OCI-LY7 (cell line): ENCODE results near the gene TSPAN8. TPM values are rescaled to one million over a fixed set of nuclear protein-coding genes. Genes with fewer than 3 reads are reported as not detected.

Experiments
- BruUV-seq: library from RNA; stranded (reverse); fragments of 400-500 nt; replicated peaks from 2 replicates; lab custom pipeline; 2021; lab: Mats Ljungman, UMichigan
- CTCF ChIA-PET: fragments of 300-600 bp; sonication (Branson Sonifier 250); formaldehyde crosslinking; loops from one replicate; lab custom pipeline; 2022; ENCODE audit warnings: antibody characterized with exemption; ENCODE audit not compliant: unreplicated experiment; lab: Charles Lee
- POLR2A ChIA-PET: fragments of 300-600 bp; sonication (Branson Sonifier 250); formaldehyde crosslinking; loops from one replicate; lab custom pipeline; 2022; ENCODE audit warnings: antibody characterized with exemption; lab: Charles Lee
- DNase-seq: peaks from one replicate; pipeline ENCODE4 v3.0.0-alpha.2; 2015; ENCODE audit warnings: low spot score
- H2AFZ ChIP-seq: fragments of 200-600 bp; sonication (generic), shearing (Covaris generic); 2 replicates; pipeline ENCODE4 v1.6.1; 2014; ENCODE audit warnings: mild to moderate bottlenecking, antibody characterized with exemption, low read length, moderate library complexity
- H3K27ac ChIP-seq: fragments of 200-600 bp; sonication (generic); 2 replicates; pipeline ENCODE4 v1.5.1; 2014; ENCODE audit warnings: mixed run types, low read depth, mild to moderate bottlenecking, moderate library complexity, low read length, inconsistent platforms; ENCODE audit not compliant: poor library complexity, severe bottlenecking
- H3K36me3 ChIP-seq: fragments of 200-600 bp; sonication (generic); 2 replicates; pipeline ENCODE4 v1.6.1; 2014; ENCODE audit warnings: mild to moderate bottlenecking, antibody characterized with exemption, low read length, moderate library complexity, mixed read lengths; ENCODE audit not compliant: insufficient read depth
- H3K4me1 ChIP-seq: fragments of 200-600 bp; sonication (generic); 2 replicates; pipeline ENCODE4 v1.5.1; 2014; ENCODE audit warnings: mild to moderate bottlenecking, low read length; ENCODE audit not compliant: insufficient read depth, poor library complexity, severe bottlenecking
- H3K4me2 ChIP-seq: fragments of 200-600 bp; sonication (generic); 2 replicates; pipeline ENCODE4 v1.6.1; 2014; ENCODE audit warnings: mild to moderate bottlenecking, low read length
- H3K4me3 ChIP-seq: fragments of 200-600 bp; sonication (generic); 2 replicates; pipeline ENCODE4 v1.5.1; 2014; ENCODE audit warnings: mild to moderate bottlenecking, low read depth, low read length; ENCODE audit not compliant: poor library complexity, severe bottlenecking
- H3K79me2 ChIP-seq: fragments of 200-600 bp; sonication (generic); 2 replicates; pipeline ENCODE4 v1.6.1; 2016; ENCODE audit warnings: low read depth, mild to moderate bottlenecking, low read length, moderate library complexity, mixed read lengths; ENCODE audit not compliant: insufficient read depth
- H3K9me2 ChIP-seq: fragments of 200-600 bp; sonication (generic); 2 replicates; pipeline ENCODE4 v1.6.1; 2016; ENCODE audit warnings: mild to moderate bottlenecking, low read length, mixed read lengths; ENCODE audit not compliant: insufficient read depth
- H3K9me3 ChIP-seq: fragments of 200-600 bp; sonication (generic); 2 replicates; pipeline ENCODE4 v1.6.1; 2014; ENCODE audit warnings: mild to moderate bottlenecking, mixed run types, low read length, mixed read lengths
- H4K20me1 ChIP-seq: fragments of 200-600 bp; sonication (generic); 2 replicates; pipeline ENCODE4 v1.6.1; 2014; ENCODE audit warnings: mild to moderate bottlenecking, antibody characterized with exemption, low read length, moderate library complexity, mixed read lengths; ENCODE audit not compliant: insufficient read depth
- CTCF ChIP-seq: fragments of 200-600 bp; sonication (generic); conservative IDR thresholded peaks from 2 replicates; pipeline ENCODE4 v1.5.1; 2014; ENCODE audit warnings: mild to moderate bottlenecking, antibody characterized with exemption, low read length, moderate library complexity, mixed read lengths
- EZH2phosphoT487 ChIP-seq: fragments of 200-600 bp; sonication (generic); IDR thresholded peaks from 2 replicates; pipeline ENCODE4 v1.6.1; 2018; ENCODE audit warnings: low read depth, borderline replicate concordance, mild to moderate bottlenecking, mixed run types, antibody characterized with exemption, low read length, moderate library complexity, mixed read lengths
- intact Hi-C: fragments of 100-400 bp; cut with micrococcal nuclease; formaldehyde crosslinking; loops from one replicate; pipeline ENCODE4 v1.10.0; 2022; ENCODE audit not compliant: unreplicated experiment
- total RNA-seq, 2 experiments: library from RNA; depleted of rRNA in 1 of 2; stranded (reverse); fragments of >200 nt in 1 of 2; shearing (Covaris generic) in 1 of 2; gene quantifications; 2 replicates each; pipeline ENCODE4 v1.2.3, GENCODE V29; 2014 to 2022

TSPAN8 gene
- total RNA-seq, 2 experiments from 2014 or later: not detected

- Histone ChIP-seq H2AFZ (no peak overlapping the region), H3K36me3 (no peaks in the 10 kb centered on the region), H3K27ac (no peak overlapping the region), H3K4me2 (no peak overlapping the region), H4K20me1 (no peaks in the 10 kb centered on the region), H3K4me1 (no peaks in the 10 kb centered on the region), H3K9me2 (no peaks in the 10 kb centered on the region), H3K79me2 (no peaks in the 10 kb centered on the region), H3K4me3 (no peak overlapping the region), H3K9me3 (no peaks in the 10 kb centered on the region)
- DNase-seq: no peak
- TF ChIP-seq CTCF (no peak), EZH2phosphoT487 (no peak)
- no TSS peak for BruUV-seq
- intact Hi-C loops: no loop called here
- CTCF ChIA-PET: interaction anchor here (0.5 kb wide), 1 partner anchor 1112 kb away, joined by 6 read pairs; no protein-coding TSS in a partner anchor
- POLR2A ChIA-PET: no interaction called here
Measured at GRCh38 chr12:71141378-71141926, 16.3 kb downstream of the TSPAN8 start.

GRCh38 chr12:71139153-71139735, 18.6 kb downstream of the TSPAN8 start:
- no TSS peak for BruUV-seq
- ChIA-PET POLR2A (interaction anchor here (0.6 kb wide), 1 partner anchor 13 kb away, joined by 3 read pairs; no protein-coding TSS in a partner anchor), CTCF (no interaction called here)
- no peak for TF ChIP-seq CTCF
- no peak for TF ChIP-seq EZH2phosphoT487
- Histone ChIP-seq H3K36me3 (no peaks in the 10 kb centered on the region), H3K79me2 (no peaks in the 10 kb centered on the region), H3K9me2 (no peaks in the 10 kb centered on the region), H3K4me1 (no peaks in the 10 kb centered on the region), H3K27ac (no peak overlapping the region), H3K9me3 (no peaks in the 10 kb centered on the region), H2AFZ (no peak overlapping the region), H4K20me1 (no peaks in the 10 kb centered on the region), H3K4me2 (no peak overlapping the region), H3K4me3 (no peak overlapping the region)
- intact Hi-C loops: no loop called here
- no peak for DNase-seq

DNA sequence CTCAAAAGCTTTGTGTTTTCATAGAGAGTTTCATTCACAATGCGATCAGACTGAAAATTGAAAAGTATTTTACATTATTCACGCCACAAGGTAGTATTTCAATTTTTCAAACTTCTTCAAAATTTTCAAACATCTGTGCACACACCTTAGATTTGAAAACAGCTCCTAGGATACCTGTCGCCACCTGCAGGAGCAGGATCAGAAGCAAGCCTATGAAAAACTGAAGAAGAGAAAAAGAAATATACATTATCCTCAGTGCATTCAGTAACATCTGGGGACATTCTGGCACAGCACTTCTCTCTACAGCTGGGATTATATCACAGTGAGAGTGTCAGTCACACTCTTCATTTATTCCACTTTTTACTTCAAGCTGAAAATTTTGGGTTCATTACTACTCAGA, 19.8 kb downstream of the TSPAN8 start:
- ChIA-PET CTCF (no interaction called here), POLR2A (interaction anchor here (0.6 kb wide), 1 partner anchor 254 kb away, joined by 3 read pairs; no protein-coding TSS in a partner anchor)
- Histone ChIP-seq H3K9me3 (no peaks in the 10 kb centered on the region), H3K4me1 (no peaks in the 10 kb centered on the region), H4K20me1 (no peaks in the 10 kb centered on the region), H3K9me2 (no peaks in the 10 kb centered on the region), H3K4me3 (no peak overlapping the region), H3K79me2 (no peaks in the 10 kb centered on the region), H3K4me2 (no peak overlapping the region), H3K27ac (no peak overlapping the region), H3K36me3 (no peaks in the 10 kb centered on the region), H2AFZ (no peak overlapping the region)
- intact Hi-C loops: no loop called here
- TF ChIP-seq CTCF: peak; percentile 49; the same call in 1 of the 2 replicates
- TF ChIP-seq EZH2phosphoT487: no peak
- no TSS peak for BruUV-seq
- DNase-seq: no peak
